GM18511 (cell line): ENCODE measurements around the gene AMDHD2.

Experiments used
- ATAC-seq: cut with Tn5 transposase; IDR thresholded peaks from one replicate; pipeline ENCODE4 v1.9.1; 2021; ENCODE audit warnings: mild to moderate bottlenecking, moderate library complexity; ENCODE audit not compliant: unreplicated experiment

The AMDHD2 gene

GRCh38 chr16:2515180-2515851 lies 4.9 kb upstream of the AMDHD2 start:
- no peak for ATAC-seq

- ATAC-seq, result no peak
Observed at GRCh38 chr16:2516391-2517240, 3.6 kb upstream of the AMDHD2 start.

- no peak for ATAC-seq
Observed at GRCh38 chr16:2517954-2518605, 2.1 kb upstream of the AMDHD2 start.

GRCh38 chr16:2518823-2519710 lies 1.1 kb upstream of the AMDHD2 start:
- no peak for ATAC-seq

- no peak for ATAC-seq
Observed at GRCh38 chr16:2519711-2520080, 475 bp upstream of the AMDHD2 start.

GRCh38 chr16:2520784-2521531 lies 787 bp downstream of the AMDHD2 start:
- ATAC-seq, result peak; percentile 5

- no peak for ATAC-seq
Observed at GRCh38 chr16:2523801-2524231, 3.6 kb downstream of the AMDHD2 start.

GRCh38 chr16:2524339-2524938 lies 4.3 kb downstream of the AMDHD2 start:
- ATAC-seq, result no peak

GRCh38 chr16:2526135-2526534 lies 6.0 kb downstream of the AMDHD2 start:
- ATAC-seq, result no peak

- ATAC-seq, result no peak
Observed at GRCh38 chr16:2527071-2527783, 7.1 kb downstream of the AMDHD2 start.

GRCh38 chr16:2527784-2528100 lies 7.6 kb downstream of the AMDHD2 start:
- no peak for ATAC-seq

GRCh38 chr16:2528161-2529060 lies 8.2 kb downstream of the AMDHD2 start:
- no peak for ATAC-seq

- ATAC-seq, result no peak
Observed at GRCh38 chr16:2529061-2529931, 9.1 kb downstream of the AMDHD2 start.

- ATAC-seq, result no peak
Observed at GRCh38 chr16:2529961-2530628, 9.9 kb downstream of the AMDHD2 start.

- ATAC-seq, result no peak
Observed at GRCh38 chr16:2530629-2531318, 10.6 kb downstream of the AMDHD2 start.

- no peak for ATAC-seq
Observed at GRCh38 chr16:2531371-2531695, 11.2 kb downstream of the AMDHD2 start, which contains the start of gene CEMP1. CEMP1 (minus strand) TSS chr16:2531408; CDS start chr16:2531073, 335 bp downstream.
